Measurements from ENCODE around the gene RPS18.

GRCh38 chr6:33294086-33294823 lies 22.4 kb downstream of the RPS18 start:
- no peak for TF ChIP-seq CTCF (IDR thresholded peaks at IDR 0.05)
- TF ChIP-seq POLR2A (IDR thresholded peaks at IDR 0.05; ENCODE audit: low read depth), result no peak
- TF ChIP-seq POLR2AphosphoS5 (IDR thresholded peaks at IDR 0.05), result no peak

Measured in esophagus muscularis mucosa (tissue), 3 donors.